ENCODE data around the gene CMTM7.

GRCh38 chr3:32395496-32395895 lies 3.8 kb downstream of the CMTM7 start:
- TF ChIP-seq CTCF (IDR thresholded peaks at IDR 0.05; ENCODE audit: insufficient read depth, low read length): no peak
- TF ChIP-seq POLR2AphosphoS5 (IDR thresholded peaks at IDR 0.05; ENCODE audit: low read depth): no peak
- TF ChIP-seq REST (IDR thresholded peaks at IDR 0.05; ENCODE audit: insufficient replicate concordance, low read depth): no peak
- TF ChIP-seq GABPA (IDR thresholded peaks at IDR 0.05; ENCODE audit: low read depth): no peak
